HepG2 (cell line): ENCODE measurements around the gene CABLES2. TPM values are rescaled to one million over a fixed set of nuclear protein-coding genes. Genes with fewer than 3 reads are reported as not detected.

Source experiments
- AKNA ChIP-seq: sonication (generic); formaldehyde crosslinking; IDR thresholded peaks from 2 replicates; pipeline ENCODE4 v1.4.0; 2020; ENCODE audit warnings: missing genetic modification reagents, borderline replicate concordance
- GPBP1L1 ChIP-seq: sonication (generic); formaldehyde crosslinking; IDR thresholded peaks from 2 replicates; pipeline ENCODE4 v1.5.0; 2020; ENCODE audit warnings: mild to moderate bottlenecking, missing genetic modification reagents
- TBX3 ChIP-seq: fragments of 450-650 bp; IDR thresholded peaks from 2 replicates; pipeline ENCODE4 v1.6.1; 2017; ENCODE audit warnings: antibody characterized with exemption, mild to moderate bottlenecking, inconsistent platforms, borderline replicate concordance
- ZBTB1 ChIP-seq: sonication (generic); formaldehyde crosslinking; IDR thresholded peaks from 2 replicates; pipeline ENCODE4 v1.4.0; 2020; ENCODE audit warnings: missing genetic modification reagents, borderline replicate concordance
- ZBTB38 ChIP-seq: sonication (generic); formaldehyde crosslinking; IDR thresholded peaks from 2 replicates; pipeline ENCODE4 v1.5.1; 2020; ENCODE audit warnings: mild to moderate bottlenecking, missing genetic modification reagents
- ZBTB4 ChIP-seq: sonication (generic); formaldehyde crosslinking; IDR thresholded peaks from 2 replicates; pipeline ENCODE4 v1.4.0; 2020; ENCODE audit warnings: missing genetic modification reagents, mild to moderate bottlenecking, borderline replicate concordance
- ZNF329 ChIP-seq: sonication (generic); formaldehyde crosslinking; IDR thresholded peaks from 2 replicates; pipeline ENCODE4 v1.9.0; 2021; ENCODE audit warnings: low read depth, mild to moderate bottlenecking, missing genetic modification reagents
- ZNF333 ChIP-seq: sonication (generic); formaldehyde crosslinking; IDR thresholded peaks from 2 replicates; pipeline ENCODE4 v1.4.0; 2020; ENCODE audit warnings: mild to moderate bottlenecking, missing genetic modification reagents, borderline replicate concordance
- ZNF772 ChIP-seq: sonication (generic); formaldehyde crosslinking; IDR thresholded peaks from 2 replicates; pipeline ENCODE4 v1.5.0; 2020; ENCODE audit warnings: mild to moderate bottlenecking, missing genetic modification reagents
- polyA plus RNA-seq, 8 experiments: library from polyadenylated mRNA; depleted of rRNA in 3 of 8; stranded (reverse) in 7 of 8; unstranded in 1 of 8; fragments of >200 nt; fragmentation: Illumina TruSeq in 4 of 8; extraction: Trizol in 4 of 8; gene quantifications; 2 replicates each; pipeline versions ENCODE4 v1.2.1 to v1.2.3, GENCODE V29; 2011 to 2016; ENCODE audit warnings: low read depth in 4 of 8, missing spikeins in 1 of 8, mixed read lengths in 1 of 8; ENCODE audit not compliant: insufficient read depth in 1 of 8
- total RNA-seq, 5 experiments: library from RNA; depleted of rRNA; stranded (reverse); fragments of >200 nt; fragmentation: Illumina TruSeq; extraction: Trizol; gene quantifications; 2 replicates each; pipeline ENCODE4 v1.2.3, GENCODE V29; 2016; ENCODE audit warnings: low read depth in 1 of 5

CABLES2 gene
- total and polyA plus RNA-seq, 2 of the 13 experiments (the other 11 are each of a cell fraction or from before 2014, with no cell fraction given) = 5.2 to 9.7 TPM

GRCh38 chr20:62376112-62377063 is 30.7 kb downstream of the CABLES2 start (continued):
- TF ChIP-seq ZBTB38 (peak; percentile 78; the same call in 1 of the 2 replicates), ZNF772 (peak; percentile 79; the same call in 1 of the 2 replicates), ZBTB4 (CRISPR knock-in tag) (peak; percentile 72; the same call in 1 of the 2 replicates), ZBTB1 (CRISPR knock-in tag) (no peak), AKNA (CRISPR knock-in tag) (0 out of 2 replicates have a peak, but pooled peaks have one; percentile 49), ZNF333 (CRISPR knock-in tag) (peak; percentile 92), ZNF329 (no peak), TBX3 (no peak), GPBP1L1 (no peak)
